GM19025 (cell line): ENCODE data around the gene LAYN.

Experiments used
- ATAC-seq: cut with Tn5 transposase; IDR thresholded peaks from one replicate; pipeline ENCODE4 v1.9.1; 2021; ENCODE audit warnings: mild to moderate bottlenecking, low read depth, moderate library complexity; ENCODE audit not compliant: unreplicated experiment

Gene LAYN

GRCh38 chr11:111530091-111530490, 10.4 kb upstream of the LAYN start:
- ATAC-seq, result no peak

GRCh38 chr11:111531136-111531535, 9.4 kb upstream of the LAYN start:
- ATAC-seq, result no peak

- peak; percentile 87 for ATAC-seq
Measured at GRCh38 chr11:111531687-111532364, 8.7 kb upstream of the LAYN start.

GRCh38 chr11:111532365-111532709, 8.2 kb upstream of the LAYN start:
- no peak for ATAC-seq

- ATAC-seq, result no peak
Measured at GRCh38 chr11:111535281-111535680, 5.2 kb upstream of the LAYN start.

GRCh38 chr11:111537336-111537860, 3.1 kb upstream of the LAYN start:
- ATAC-seq, result no peak

- no peak for ATAC-seq
Measured at GRCh38 chr11:111538407-111539114, 2.0 kb upstream of the LAYN start.

- ATAC-seq, result no peak
Measured at GRCh38 chr11:111539426-111540113, 950 bp upstream of the LAYN start.

GRCh38 chr11:111540937-111541253, 375 bp downstream of the LAYN start:
- no peak for ATAC-seq

GRCh38 chr11:111541254-111542061, 938 bp downstream of the LAYN start:
- no peak for ATAC-seq

GRCh38 chr11:111542606-111543275, 2.2 kb downstream of the LAYN start:
- ATAC-seq, result no peak

- no peak for ATAC-seq
Measured at GRCh38 chr11:111548525-111548924, 8.0 kb downstream of the LAYN start.

GRCh38 chr11:111549196-111549868, 8.8 kb downstream of the LAYN start:
- no peak for ATAC-seq

GRCh38 chr11:111549869-111550203, 9.3 kb downstream of the LAYN start:
- no peak for ATAC-seq

- ATAC-seq, result no peak
Measured at GRCh38 chr11:111550258-111550657, 9.7 kb downstream of the LAYN start.

- no peak for ATAC-seq
Measured at GRCh38 chr11:111554532-111554931, 14.0 kb downstream of the LAYN start.

- ATAC-seq, result no peak
Measured at GRCh38 chr11:111555255-111555654, 14.7 kb downstream of the LAYN start.

GRCh38 chr11:111557425-111558111, 17.0 kb downstream of the LAYN start:
- ATAC-seq, result no peak

GRCh38 chr11:111559800-111560464, 19.4 kb downstream of the LAYN start:
- no peak for ATAC-seq
